HepG2 (cell line): ENCODE measurements around the gene HES1. TPM values are rescaled to one million over a fixed set of nuclear protein-coding genes. Genes with fewer than 3 reads are reported as not detected.

Experiments used
- ESRRA ChIP-seq: sonication (generic); formaldehyde crosslinking; IDR thresholded peaks from 2 replicates; pipeline ENCODE4 v1.5.1; 2020; ENCODE audit warnings: mild to moderate bottlenecking, low read depth, missing genetic modification reagents
- EZH2 ChIP-seq: conservative IDR thresholded peaks from 2 replicates; pipeline ENCODE4 v1.6.1; 2012; ENCODE audit warnings: mild to moderate bottlenecking, low read depth, low read length, moderate library complexity
- GABPB1 ChIP-seq: IDR thresholded peaks from 2 replicates; pipeline ENCODE4 v1.6.1; 2016; ENCODE audit warnings: mild to moderate bottlenecking, missing genetic modification reagents, moderate library complexity, missing compliant biosample characterization
- NAIF1 ChIP-seq: sonication (generic); formaldehyde crosslinking; IDR thresholded peaks from 2 replicates; pipeline ENCODE4 v1.5.0; 2020; ENCODE audit warnings: mild to moderate bottlenecking, missing genetic modification reagents, borderline replicate concordance
- NR2C2 ChIP-seq: sonication (generic); formaldehyde crosslinking; IDR thresholded peaks from 2 replicates; pipeline ENCODE4 v1.4.0; 2020; ENCODE audit warnings: missing genetic modification reagents, mild to moderate bottlenecking, moderate library complexity, borderline replicate concordance
- PRMT3 ChIP-seq: sonication (generic); formaldehyde crosslinking; IDR thresholded peaks from 2 replicates; pipeline ENCODE4 v1.8.1; 2022; ENCODE audit warnings: low read depth, mild to moderate bottlenecking, moderate library complexity, missing genetic modification reagents, borderline replicate concordance
- RCOR2 ChIP-seq: IDR thresholded peaks from 2 replicates; pipeline ENCODE4 v1.6.1; 2016; ENCODE audit warnings: missing biosample characterization, missing genetic modification reagents
- RFXAP ChIP-seq: sonication (generic); formaldehyde crosslinking; IDR thresholded peaks from 2 replicates; pipeline ENCODE4 v1.4.0; 2020; ENCODE audit warnings: missing genetic modification reagents, borderline replicate concordance
- TBX2 ChIP-seq: sonication (generic); formaldehyde crosslinking; IDR thresholded peaks from 2 replicates; pipeline ENCODE4 v1.5.0; 2020; ENCODE audit warnings: missing genetic modification reagents, mild to moderate bottlenecking, borderline replicate concordance
- TGIF2 ChIP-seq: IDR thresholded peaks from 2 replicates; pipeline ENCODE4 v1.6.1; 2016; ENCODE audit warnings: control low read depth, missing compliant biosample characterization
- ZFP36 ChIP-seq: fragments of 150-350 bp; IDR thresholded peaks from 2 replicates; pipeline ENCODE4 v1.6.1; 2018; ENCODE audit warnings: borderline replicate concordance, low read length, low read depth; ENCODE audit not compliant: partially characterized antibody
- ZNF121 ChIP-seq: sonication (generic); formaldehyde crosslinking; IDR thresholded peaks from 2 replicates; pipeline ENCODE4 v1.5.0; 2020; ENCODE audit warnings: mild to moderate bottlenecking, missing genetic modification reagents
- ZNF205 ChIP-seq: IDR thresholded peaks from 2 replicates; pipeline ENCODE4 v1.6.1; 2018; ENCODE audit warnings: missing biosample characterization, missing genetic modification reagents
- ZNF761 ChIP-seq: sonication (generic); formaldehyde crosslinking; conservative IDR thresholded peaks from 2 replicates; pipeline ENCODE4 v1.4.0; 2020; ENCODE audit warnings: mild to moderate bottlenecking, missing genetic modification reagents
- ZNF775 ChIP-seq: sonication (generic); formaldehyde crosslinking; IDR thresholded peaks from 2 replicates; pipeline ENCODE4 v1.4.0; 2020; ENCODE audit warnings: missing genetic modification reagents, mild to moderate bottlenecking, moderate library complexity, borderline replicate concordance
- ZNF780A ChIP-seq: sonication (generic); formaldehyde crosslinking; IDR thresholded peaks from 2 replicates; pipeline ENCODE4 v1.8.0; 2022; ENCODE audit warnings: mild to moderate bottlenecking, missing genetic modification reagents, moderate library complexity
- polyA plus RNA-seq, 8 experiments: library from polyadenylated mRNA; depleted of rRNA in 3 of 8; stranded (reverse) in 7 of 8; unstranded in 1 of 8; fragments of >200 nt; fragmentation: Illumina TruSeq in 4 of 8; extraction: Trizol in 4 of 8; gene quantifications; 2 replicates each; pipeline versions ENCODE4 v1.2.1 to v1.2.3, GENCODE V29; 2011 to 2016; ENCODE audit warnings: low read depth in 4 of 8, missing spikeins in 1 of 8, mixed read lengths in 1 of 8; ENCODE audit not compliant: insufficient read depth in 1 of 8
- total RNA-seq, 5 experiments: library from RNA; depleted of rRNA; stranded (reverse); fragments of >200 nt; fragmentation: Illumina TruSeq; extraction: Trizol; gene quantifications; 2 replicates each; pipeline ENCODE4 v1.2.3, GENCODE V29; 2016; ENCODE audit warnings: low read depth in 1 of 5
- TF ChIP-seq, protein P1 (sequence below): sonication (generic); formaldehyde crosslinking; IDR thresholded peaks from 2 replicates; pipeline ENCODE4 v1.5.1; 2020; ENCODE audit warnings: mild to moderate bottlenecking, moderate library complexity, missing genetic modification reagents
- TF ChIP-seq, protein P2 (sequence below): sonication (generic); formaldehyde crosslinking; IDR thresholded peaks from 2 replicates; pipeline ENCODE4 v1.4.0; 2020; ENCODE audit warnings: missing genetic modification reagents, borderline replicate concordance
- TF ChIP-seq, protein P3 (sequence below): sonication (generic); formaldehyde crosslinking; IDR thresholded peaks from 2 replicates; pipeline ENCODE4 v1.5.0; 2020; ENCODE audit warnings: missing genetic modification reagents
- TF ChIP-seq, protein P4 (sequence below): sonication (generic); formaldehyde crosslinking; IDR thresholded peaks from 2 replicates; pipeline ENCODE4 v1.5.0; 2020; ENCODE audit warnings: mild to moderate bottlenecking, missing genetic modification reagents

The HES1 gene
- total and polyA plus RNA-seq, 2 of the 13 experiments (the other 11 are each of a cell fraction or from before 2014, with no cell fraction given): 15.4 to 19.8 TPM

DNA sequence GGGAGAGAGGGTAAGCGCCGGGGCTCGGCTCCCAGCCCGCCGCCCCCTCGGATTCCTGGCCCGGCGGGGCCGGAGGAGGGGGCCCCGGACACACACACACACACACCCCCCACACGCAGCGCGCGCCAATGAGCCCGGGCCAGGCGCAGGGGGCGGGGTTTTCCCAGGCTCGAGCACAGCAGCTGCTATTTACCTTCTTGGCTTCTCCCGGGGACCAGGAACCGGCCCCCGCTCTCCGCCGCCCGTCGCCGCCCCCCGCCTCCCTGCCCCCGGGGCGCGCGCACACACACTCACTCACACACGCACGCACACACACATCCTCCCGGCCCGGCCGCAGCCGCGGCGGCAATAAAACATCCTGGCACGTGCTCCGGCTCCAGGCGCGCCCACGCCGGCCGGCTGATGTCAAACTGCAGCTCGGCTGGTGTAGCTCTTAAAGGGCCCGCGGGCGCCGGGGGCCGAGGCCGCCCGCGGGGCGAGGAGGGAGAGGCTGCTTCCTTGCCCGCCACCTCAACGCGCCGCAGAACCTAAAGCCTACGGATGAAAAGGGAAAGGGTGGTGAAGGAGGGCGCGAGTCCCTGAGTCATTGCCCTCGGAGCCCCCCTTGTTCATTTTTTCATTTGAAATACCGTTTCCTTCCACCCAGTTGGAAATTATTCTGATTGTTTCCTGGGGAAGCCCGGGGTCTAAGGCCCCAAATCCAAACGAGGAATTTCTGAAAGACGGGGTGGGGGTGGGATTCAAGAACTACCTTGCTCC lies 1.0 kb upstream of the HES1 start (continued):
- TF ChIP-seq ZNF775 (CRISPR knock-in tag): no peak
- TF ChIP-seq TGIF2 (CRISPR knock-in tag): peak; percentile 80
- no peak; the same call in 1 of the 2 replicates for TF ChIP-seq NAIF1 (CRISPR knock-in tag)
- no peak for TF ChIP-seq EZH2
- TF ChIP-seq RFXAP (CRISPR knock-in tag): peak; percentile 83
- peak; percentile 94 for TF ChIP-seq TBX2 (CRISPR knock-in tag)
- TF ChIP-seq, protein P1, sequence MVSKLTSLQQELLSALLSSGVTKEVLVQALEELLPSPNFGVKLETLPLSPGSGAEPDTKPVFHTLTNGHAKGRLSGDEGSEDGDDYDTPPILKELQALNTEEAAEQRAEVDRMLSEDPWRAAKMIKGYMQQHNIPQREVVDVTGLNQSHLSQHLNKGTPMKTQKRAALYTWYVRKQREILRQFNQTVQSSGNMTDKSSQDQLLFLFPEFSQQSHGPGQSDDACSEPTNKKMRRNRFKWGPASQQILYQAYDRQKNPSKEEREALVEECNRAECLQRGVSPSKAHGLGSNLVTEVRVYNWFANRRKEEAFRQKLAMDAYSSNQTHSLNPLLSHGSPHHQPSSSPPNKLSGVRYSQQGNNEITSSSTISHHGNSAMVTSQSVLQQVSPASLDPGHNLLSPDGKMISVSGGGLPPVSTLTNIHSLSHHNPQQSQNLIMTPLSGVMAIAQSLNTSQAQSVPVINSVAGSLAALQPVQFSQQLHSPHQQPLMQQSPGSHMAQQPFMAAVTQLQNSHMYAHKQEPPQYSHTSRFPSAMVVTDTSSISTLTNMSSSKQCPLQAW (CRISPR knock-in tag): peak; percentile 87
- TF ChIP-seq ZNF780A (CRISPR knock-in tag): 0 out of 2 replicates have a peak, but pooled peaks have one; percentile 62
- TF ChIP-seq, protein P2, sequence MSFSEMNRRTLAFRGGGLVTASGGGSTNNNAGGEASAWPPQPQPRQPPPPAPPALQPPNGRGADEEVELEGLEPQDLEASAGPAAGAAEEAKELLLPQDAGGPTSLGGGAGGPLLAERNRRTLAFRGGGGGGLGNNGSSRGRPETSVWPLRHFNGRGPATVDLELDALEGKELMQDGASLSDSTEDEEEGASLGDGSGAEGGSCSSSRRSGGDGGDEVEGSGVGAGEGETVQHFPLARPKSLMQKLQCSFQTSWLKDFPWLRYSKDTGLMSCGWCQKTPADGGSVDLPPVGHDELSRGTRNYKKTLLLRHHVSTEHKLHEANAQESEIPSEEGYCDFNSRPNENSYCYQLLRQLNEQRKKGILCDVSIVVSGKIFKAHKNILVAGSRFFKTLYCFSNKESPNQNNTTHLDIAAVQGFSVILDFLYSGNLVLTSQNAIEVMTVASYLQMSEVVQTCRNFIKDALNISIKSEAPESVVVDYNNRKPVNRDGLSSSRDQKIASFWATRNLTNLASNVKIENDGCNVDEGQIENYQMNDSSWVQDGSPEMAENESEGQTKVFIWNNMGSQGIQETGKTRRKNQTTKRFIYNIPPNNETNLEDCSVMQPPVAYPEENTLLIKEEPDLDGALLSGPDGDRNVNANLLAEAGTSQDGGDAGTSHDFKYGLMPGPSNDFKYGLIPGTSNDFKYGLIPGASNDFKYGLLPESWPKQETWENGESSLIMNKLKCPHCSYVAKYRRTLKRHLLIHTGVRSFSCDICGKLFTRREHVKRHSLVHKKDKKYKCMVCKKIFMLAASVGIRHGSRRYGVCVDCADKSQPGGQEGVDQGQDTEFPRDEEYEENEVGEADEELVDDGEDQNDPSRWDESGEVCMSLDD (CRISPR knock-in tag): peak; percentile 19; the same call in 1 of the 2 replicates
- peak; percentile 53 for TF ChIP-seq RCOR2 (CRISPR knock-in tag)
- peak; percentile 87 for TF ChIP-seq GABPB1 (CRISPR knock-in tag)
- TF ChIP-seq, protein P3, sequence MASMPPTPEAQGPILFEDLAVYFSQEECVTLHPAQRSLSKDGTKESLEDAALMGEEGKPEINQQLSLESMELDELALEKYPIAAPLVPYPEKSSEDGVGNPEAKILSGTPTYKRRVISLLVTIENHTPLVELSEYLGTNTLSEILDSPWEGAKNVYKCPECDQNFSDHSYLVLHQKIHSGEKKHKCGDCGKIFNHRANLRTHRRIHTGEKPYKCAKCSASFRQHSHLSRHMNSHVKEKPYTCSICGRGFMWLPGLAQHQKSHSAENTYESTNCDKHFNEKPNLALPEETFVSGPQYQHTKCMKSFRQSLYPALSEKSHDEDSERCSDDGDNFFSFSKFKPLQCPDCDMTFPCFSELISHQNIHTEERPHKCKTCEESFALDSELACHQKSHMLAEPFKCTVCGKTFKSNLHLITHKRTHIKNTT: no peak
- peak; percentile 91 for TF ChIP-seq ZNF205 (CRISPR knock-in tag)
- peak; percentile 58; the same call in 1 of the 2 replicates for TF ChIP-seq ZNF761 (CRISPR knock-in tag)
- peak; percentile 74 for TF ChIP-seq ESRRA (CRISPR knock-in tag)
- TF ChIP-seq PRMT3 (CRISPR knock-in tag): peak; percentile 94
- TF ChIP-seq ZFP36: peak; percentile 69
- TF ChIP-seq, protein P4, sequence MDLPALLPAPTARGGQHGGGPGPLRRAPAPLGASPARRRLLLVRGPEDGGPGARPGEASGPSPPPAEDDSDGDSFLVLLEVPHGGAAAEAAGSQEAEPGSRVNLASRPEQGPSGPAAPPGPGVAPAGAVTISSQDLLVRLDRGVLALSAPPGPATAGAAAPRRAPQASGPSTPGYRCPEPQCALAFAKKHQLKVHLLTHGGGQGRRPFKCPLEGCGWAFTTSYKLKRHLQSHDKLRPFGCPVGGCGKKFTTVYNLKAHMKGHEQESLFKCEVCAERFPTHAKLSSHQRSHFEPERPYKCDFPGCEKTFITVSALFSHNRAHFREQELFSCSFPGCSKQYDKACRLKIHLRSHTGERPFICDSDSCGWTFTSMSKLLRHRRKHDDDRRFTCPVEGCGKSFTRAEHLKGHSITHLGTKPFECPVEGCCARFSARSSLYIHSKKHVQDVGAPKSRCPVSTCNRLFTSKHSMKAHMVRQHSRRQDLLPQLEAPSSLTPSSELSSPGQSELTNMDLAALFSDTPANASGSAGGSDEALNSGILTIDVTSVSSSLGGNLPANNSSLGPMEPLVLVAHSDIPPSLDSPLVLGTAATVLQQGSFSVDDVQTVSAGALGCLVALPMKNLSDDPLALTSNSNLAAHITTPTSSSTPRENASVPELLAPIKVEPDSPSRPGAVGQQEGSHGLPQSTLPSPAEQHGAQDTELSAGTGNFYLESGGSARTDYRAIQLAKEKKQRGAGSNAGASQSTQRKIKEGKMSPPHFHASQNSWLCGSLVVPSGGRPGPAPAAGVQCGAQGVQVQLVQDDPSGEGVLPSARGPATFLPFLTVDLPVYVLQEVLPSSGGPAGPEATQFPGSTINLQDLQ (CRISPR knock-in tag): peak; percentile 64; the same call in 1 of the 2 replicates
- peak; percentile 32; the same call in 1 of the 2 replicates for TF ChIP-seq NR2C2 (CRISPR knock-in tag)
- peak; percentile 41; the same call in 1 of the 2 replicates for TF ChIP-seq ZNF121 (CRISPR knock-in tag)
